Measurements from ENCODE around the gene EPB41L5. TPM values are rescaled to one million over a fixed set of nuclear protein-coding genes. Genes with fewer than 3 reads are reported as not detected.

Gene EPB41L5
- polyA plus RNA-seq, 10 donors: 8.9 to 18.3 (median 15.0) TPM

DNA sequence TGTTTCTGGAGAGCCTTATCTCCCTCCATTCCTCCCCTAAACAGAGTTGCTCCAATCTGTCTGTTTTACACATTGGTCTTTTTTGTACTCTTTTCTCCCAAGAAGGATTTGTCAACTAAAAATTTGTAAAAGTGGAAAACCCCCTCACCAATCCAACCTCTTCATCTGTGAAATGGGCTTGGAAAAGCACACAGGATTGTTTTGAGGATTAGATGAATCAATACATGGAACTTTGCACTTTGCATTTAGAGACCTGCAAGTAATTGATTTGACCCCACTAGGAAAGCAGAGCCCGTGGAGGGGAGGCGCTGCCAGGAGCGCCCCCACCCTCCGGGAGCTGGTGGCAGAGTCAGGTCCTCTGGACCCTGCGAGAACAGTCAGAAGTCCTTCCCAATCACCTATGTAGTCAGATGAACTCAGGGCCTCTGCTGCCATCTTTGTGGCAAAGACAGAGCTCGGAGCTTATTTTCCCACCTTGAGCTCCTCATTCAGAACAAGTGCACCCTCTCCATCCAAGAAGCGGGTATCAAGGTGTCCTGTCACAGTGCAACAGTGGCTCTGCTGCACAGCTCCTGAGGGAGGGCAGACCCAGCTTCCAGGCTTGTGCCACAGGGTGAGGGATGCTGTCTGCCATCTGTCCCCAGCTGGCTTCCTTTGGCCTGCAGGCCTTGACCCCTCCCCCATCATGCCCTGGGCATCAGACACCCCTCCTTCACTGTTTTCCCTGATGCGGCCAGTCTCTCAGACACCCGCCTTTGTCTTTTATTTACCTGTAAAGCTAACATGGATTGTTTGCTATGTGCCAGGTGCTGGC, 212.1 kb downstream of the EPB41L5 start:
- no peak for DNase-seq

DNA sequence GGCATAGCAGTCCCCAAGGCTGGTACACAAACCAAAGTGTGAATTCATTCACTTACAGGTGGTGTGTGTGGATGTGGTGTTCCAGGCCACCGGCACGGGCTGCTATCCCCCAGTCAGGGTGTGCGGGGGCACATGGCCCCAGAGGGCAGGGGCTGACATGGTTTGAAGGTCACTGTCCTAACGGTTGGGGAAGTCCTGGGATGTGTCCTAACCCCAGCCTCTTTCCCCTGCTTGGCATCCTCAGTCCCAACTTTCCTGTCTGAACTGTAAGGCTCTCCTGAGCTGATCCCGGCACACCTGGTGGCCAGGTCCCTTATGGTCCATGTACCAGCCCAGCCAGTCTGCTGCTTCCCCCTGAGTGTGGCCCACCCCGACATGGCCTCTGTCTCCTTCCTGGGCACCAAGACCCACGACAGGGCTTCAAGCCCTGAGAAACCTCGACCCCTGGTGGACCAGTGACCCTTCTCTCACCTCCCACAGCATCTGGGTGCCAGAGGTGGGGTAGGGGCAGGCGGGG, 212.7 kb downstream of the EPB41L5 start:
- DNase-seq: no peak

DNA sequence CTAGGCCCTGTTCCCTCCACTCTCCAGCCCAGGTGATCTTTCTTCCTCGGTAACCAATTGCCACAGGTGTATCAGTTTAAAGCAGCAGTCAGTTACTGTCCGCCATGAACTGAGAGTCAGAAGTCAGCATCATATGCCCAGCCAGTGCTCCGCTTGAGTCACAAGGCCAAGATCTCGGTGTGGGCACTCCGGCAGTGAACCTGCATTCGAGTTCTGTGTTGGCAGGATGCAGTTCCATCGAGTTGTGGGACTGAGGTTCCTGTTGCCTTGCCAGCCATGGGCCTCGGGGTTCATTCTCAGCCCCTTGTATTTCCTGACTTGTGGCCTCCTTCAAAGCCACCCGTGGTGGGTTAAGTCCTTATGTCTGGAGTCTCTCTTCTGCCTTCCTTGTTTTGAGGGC, 213.4 kb downstream of the EPB41L5 start:
- no peak for DNase-seq

GRCh38 chr2:120227111-120227991, 214.5 kb downstream of the EPB41L5 start:
- DNase-seq: no peak

- DNase-seq: no peak
Measured at GRCh38 chr2:120228503-120228902, 215.6 kb downstream of the EPB41L5 start.

Other genes starting within 250 kb of the EPB41L5 start
- gene TMEM185B, start 210.3 kb downstream of the EPB41L5 start, polyA plus RNA-seq (ENCODE audit: insufficient read length in 10 of 10): 10 to 100 TPM; 11.2 to 17.7 (median 15.3) TPM
- 10 to 100 TPM; 48.6 to 74.0 (median 52.7) TPM for gene RALB, start 239.8 kb downstream of the EPB41L5 start, polyA plus RNA-seq (ENCODE audit: insufficient read length in 10 of 10)